ENCODE measurements around the gene CFAP43. TPM values are rescaled to one million over a fixed set of nuclear protein-coding genes. Genes with fewer than 3 reads are reported as not detected.

The CFAP43 gene
- total and polyA plus RNA-seq, 4 donors = 0.10 to 0.33 (median 0.15) TPM

DNA sequence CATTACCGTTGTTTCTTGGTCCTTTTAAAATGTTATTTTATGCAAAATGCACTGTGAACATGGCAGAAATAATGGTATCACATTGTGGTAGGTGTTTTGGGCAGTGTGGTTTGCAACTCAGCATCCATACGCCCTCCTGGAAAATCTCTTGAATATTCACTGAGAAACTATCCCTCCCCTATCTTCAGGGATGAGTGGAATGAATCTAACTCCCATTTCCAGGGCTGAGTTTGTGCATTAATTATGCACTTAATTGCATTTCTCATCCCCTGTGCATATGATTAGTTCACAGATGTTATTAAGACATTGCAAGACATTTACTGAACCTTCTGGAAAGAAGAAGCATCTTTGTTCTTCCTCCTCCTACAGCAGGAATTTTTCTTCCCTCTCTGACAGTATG, 36.5 kb downstream of the CFAP43 start:
- Histone ChIP-seq H3K36me3 (ENCODE audit: control insufficient read depth in 4 of 4, insufficient read depth in 3 of 4, low read depth in 1 of 4, low read length in 3 of 4) (no peaks in the 10 kb centered on the region), H3K4me3 (ENCODE audit: low read depth in 1 of 3, low read length in 3 of 3) (no peak overlapping the region), H3K27ac (ENCODE audit: low read depth in 1 of 2, low read length in 2 of 2) (no peak overlapping the region), H3K4me1 (ENCODE audit: control insufficient read depth in 4 of 4, insufficient read depth in 4 of 4, low read length in 3 of 4) (no peaks in the 10 kb centered on the region), H3K9ac (ENCODE audit: low read depth in 1 of 2, low read length in 2 of 2) (no peak overlapping the region), H3K27me3 (ENCODE audit: control insufficient read depth in 4 of 4, insufficient read depth in 4 of 4, low read length in 3 of 4) (no peaks in the 10 kb centered on the region), H3K9me3 (ENCODE audit: control insufficient read depth in 4 of 4, low read length in 3 of 4) (no peaks in the 10 kb centered on the region)
- WGBS = 81% methylated on average over 2 of the region's 2 CpGs
- TF ChIP-seq NR2F2 (IDR thresholded peaks at IDR 0.05) = no peak
- no peak for TF ChIP-seq FOXA1 (IDR thresholded peaks at IDR 0.05)
- TF ChIP-seq FOXA2 (IDR thresholded peaks at IDR 0.05) = no peak
- TF ChIP-seq HNF4A (conservative IDR thresholded peaks at IDR 0.05) = no peak
- no peak for TF ChIP-seq HNF4G (IDR thresholded peaks at IDR 0.05)
- TF ChIP-seq TAF1 (conservative IDR thresholded peaks at IDR 0.05) = no peak
- no peak for TF ChIP-seq YY1 (IDR thresholded peaks at IDR 0.05)
- TF ChIP-seq, protein P1, sequence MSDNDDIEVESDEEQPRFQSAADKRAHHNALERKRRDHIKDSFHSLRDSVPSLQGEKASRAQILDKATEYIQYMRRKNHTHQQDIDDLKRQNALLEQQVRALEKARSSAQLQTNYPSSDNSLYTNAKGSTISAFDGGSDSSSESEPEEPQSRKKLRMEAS (IDR thresholded peaks at IDR 0.05) = no peak
- TF ChIP-seq, protein P2, sequence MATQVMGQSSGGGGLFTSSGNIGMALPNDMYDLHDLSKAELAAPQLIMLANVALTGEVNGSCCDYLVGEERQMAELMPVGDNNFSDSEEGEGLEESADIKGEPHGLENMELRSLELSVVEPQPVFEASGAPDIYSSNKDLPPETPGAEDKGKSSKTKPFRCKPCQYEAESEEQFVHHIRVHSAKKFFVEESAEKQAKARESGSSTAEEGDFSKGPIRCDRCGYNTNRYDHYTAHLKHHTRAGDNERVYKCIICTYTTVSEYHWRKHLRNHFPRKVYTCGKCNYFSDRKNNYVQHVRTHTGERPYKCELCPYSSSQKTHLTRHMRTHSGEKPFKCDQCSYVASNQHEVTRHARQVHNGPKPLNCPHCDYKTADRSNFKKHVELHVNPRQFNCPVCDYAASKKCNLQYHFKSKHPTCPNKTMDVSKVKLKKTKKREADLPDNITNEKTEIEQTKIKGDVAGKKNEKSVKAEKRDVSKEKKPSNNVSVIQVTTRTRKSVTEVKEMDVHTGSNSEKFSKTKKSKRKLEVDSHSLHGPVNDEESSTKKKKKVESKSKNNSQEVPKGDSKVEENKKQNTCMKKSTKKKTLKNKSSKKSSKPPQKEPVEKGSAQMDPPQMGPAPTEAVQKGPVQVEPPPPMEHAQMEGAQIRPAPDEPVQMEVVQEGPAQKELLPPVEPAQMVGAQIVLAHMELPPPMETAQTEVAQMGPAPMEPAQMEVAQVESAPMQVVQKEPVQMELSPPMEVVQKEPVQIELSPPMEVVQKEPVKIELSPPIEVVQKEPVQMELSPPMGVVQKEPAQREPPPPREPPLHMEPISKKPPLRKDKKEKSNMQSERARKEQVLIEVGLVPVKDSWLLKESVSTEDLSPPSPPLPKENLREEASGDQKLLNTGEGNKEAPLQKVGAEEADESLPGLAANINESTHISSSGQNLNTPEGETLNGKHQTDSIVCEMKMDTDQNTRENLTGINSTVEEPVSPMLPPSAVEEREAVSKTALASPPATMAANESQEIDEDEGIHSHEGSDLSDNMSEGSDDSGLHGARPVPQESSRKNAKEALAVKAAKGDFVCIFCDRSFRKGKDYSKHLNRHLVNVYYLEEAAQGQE (IDR thresholded peaks at IDR 0.05) = no peak
- TF ChIP-seq RAD21 (IDR thresholded peaks at IDR 0.05) = no peak
- TF ChIP-seq, protein P3, sequence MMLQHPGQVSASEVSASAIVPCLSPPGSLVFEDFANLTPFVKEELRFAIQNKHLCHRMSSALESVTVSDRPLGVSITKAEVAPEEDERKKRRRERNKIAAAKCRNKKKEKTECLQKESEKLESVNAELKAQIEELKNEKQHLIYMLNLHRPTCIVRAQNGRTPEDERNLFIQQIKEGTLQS (IDR thresholded peaks at IDR 0.05) = no peak
- TF ChIP-seq GABPA (IDR thresholded peaks at IDR 0.05 in 1 of 2, conservative IDR thresholded peaks at IDR 0.05 in 1 of 2) = no peak
- TF ChIP-seq, protein P4, sequence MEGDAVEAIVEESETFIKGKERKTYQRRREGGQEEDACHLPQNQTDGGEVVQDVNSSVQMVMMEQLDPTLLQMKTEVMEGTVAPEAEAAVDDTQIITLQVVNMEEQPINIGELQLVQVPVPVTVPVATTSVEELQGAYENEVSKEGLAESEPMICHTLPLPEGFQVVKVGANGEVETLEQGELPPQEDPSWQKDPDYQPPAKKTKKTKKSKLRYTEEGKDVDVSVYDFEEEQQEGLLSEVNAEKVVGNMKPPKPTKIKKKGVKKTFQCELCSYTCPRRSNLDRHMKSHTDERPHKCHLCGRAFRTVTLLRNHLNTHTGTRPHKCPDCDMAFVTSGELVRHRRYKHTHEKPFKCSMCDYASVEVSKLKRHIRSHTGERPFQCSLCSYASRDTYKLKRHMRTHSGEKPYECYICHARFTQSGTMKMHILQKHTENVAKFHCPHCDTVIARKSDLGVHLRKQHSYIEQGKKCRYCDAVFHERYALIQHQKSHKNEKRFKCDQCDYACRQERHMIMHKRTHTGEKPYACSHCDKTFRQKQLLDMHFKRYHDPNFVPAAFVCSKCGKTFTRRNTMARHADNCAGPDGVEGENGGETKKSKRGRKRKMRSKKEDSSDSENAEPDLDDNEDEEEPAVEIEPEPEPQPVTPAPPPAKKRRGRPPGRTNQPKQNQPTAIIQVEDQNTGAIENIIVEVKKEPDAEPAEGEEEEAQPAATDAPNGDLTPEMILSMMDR (IDR thresholded peaks at IDR 0.05; ENCODE audit: low read depth, low read length, missing input control) = no peak
- no peak for TF ChIP-seq JUND (IDR thresholded peaks at IDR 0.05)
- TF ChIP-seq RXRA (IDR thresholded peaks at IDR 0.05) = no peak
- TF ChIP-seq, protein P5, sequence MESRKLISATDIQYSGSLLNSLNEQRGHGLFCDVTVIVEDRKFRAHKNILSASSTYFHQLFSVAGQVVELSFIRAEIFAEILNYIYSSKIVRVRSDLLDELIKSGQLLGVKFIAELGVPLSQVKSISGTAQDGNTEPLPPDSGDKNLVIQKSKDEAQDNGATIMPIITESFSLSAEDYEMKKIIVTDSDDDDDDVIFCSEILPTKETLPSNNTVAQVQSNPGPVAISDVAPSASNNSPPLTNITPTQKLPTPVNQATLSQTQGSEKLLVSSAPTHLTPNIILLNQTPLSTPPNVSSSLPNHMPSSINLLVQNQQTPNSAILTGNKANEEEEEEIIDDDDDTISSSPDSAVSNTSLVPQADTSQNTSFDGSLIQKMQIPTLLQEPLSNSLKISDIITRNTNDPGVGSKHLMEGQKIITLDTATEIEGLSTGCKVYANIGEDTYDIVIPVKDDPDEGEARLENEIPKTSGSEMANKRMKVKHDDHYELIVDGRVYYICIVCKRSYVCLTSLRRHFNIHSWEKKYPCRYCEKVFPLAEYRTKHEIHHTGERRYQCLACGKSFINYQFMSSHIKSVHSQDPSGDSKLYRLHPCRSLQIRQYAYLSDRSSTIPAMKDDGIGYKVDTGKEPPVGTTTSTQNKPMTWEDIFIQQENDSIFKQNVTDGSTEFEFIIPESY (IDR thresholded peaks at IDR 0.05) = no peak
- TF ChIP-seq EGR1 (IDR thresholded peaks at IDR 0.05; ENCODE audit: low read depth in 2 of 2) = no peak
- no peak for TF ChIP-seq SP1 (IDR thresholded peaks at IDR 0.05)
- DNase-seq (ENCODE audit: low spot score) = no peak

Data from liver (tissue), 9 donors.